Ovary (tissue), 3 donors: Measurements from ENCODE around the gene LSM2.

Experiments
- CTCF ChIP-seq, 3 donors: fragments of 450-650 bp in 2 of 3; fragments of 200-600 bp in 1 of 3; IDR thresholded peaks; one replicate each; pipeline versions ENCODE4 v1.5.1 to v1.8.0; 2016 to 2022; ENCODE audit warnings: antibody characterized with exemption in 3 of 3, mild to moderate bottlenecking in 1 of 3
- POLR2A ChIP-seq: fragments of 450-650 bp; IDR thresholded peaks from one replicate; pipeline ENCODE4 v1.6.1; 2017; ENCODE audit warnings: antibody characterized with exemption, mild to moderate bottlenecking, moderate library complexity
- donor health status: DM: no; HTN: no; CAD: no.

GRCh38 chr6:31778193-31778592, 28.6 kb downstream of the LSM2 start:
- TF ChIP-seq CTCF (IDR thresholded peaks at IDR 0.05) (no peak), POLR2A (no peak)
